SIG-M5 treated with dmso at 0.1 percent for 504 hours (cell line): ENCODE results near the gene NSUN6.

Source experiments
- DNase-seq: peaks from one replicate; lab custom pipeline; 2025; ENCODE audit not compliant: unreplicated experiment; lab: John Stamatoyannopoulos, UW

The NSUN6 gene

GRCh38 chr10:18563003-18563726, 88.2 kb downstream of the NSUN6 start:
- no peak for DNase-seq

- DNase-seq = no peak
These were observed 89.4 kb downstream of the NSUN6 start for GRCh38 chr10:18561861-18562551.

- DNase-seq = no peak
These were observed 93.4 kb downstream of the NSUN6 start for GRCh38 chr10:18557960-18558359.

GRCh38 chr10:18556522-18557147, 94.8 kb downstream of the NSUN6 start:
- no peak for DNase-seq

- DNase-seq = no peak
These were observed 96.9 kb downstream of the NSUN6 start for GRCh38 chr10:18554479-18554878.

GRCh38 chr10:18551473-18551872, 99.9 kb downstream of the NSUN6 start:
- no peak for DNase-seq

GRCh38 chr10:18549105-18549504, 102.3 kb downstream of the NSUN6 start:
- no peak for DNase-seq

- DNase-seq = no peak
These were observed 105.6 kb downstream of the NSUN6 start for GRCh38 chr10:18545621-18546305.

GRCh38 chr10:18542832-18543231, 108.6 kb downstream of the NSUN6 start:
- no peak for DNase-seq

- no peak for DNase-seq
These were observed 111.2 kb downstream of the NSUN6 start for GRCh38 chr10:18540195-18540594.

GRCh38 chr10:18539335-18539734, 112.1 kb downstream of the NSUN6 start:
- no peak for DNase-seq

- DNase-seq = no peak
These were observed 117.5 kb downstream of the NSUN6 start for GRCh38 chr10:18533896-18534295.

GRCh38 chr10:18532881-18533535, 118.4 kb downstream of the NSUN6 start:
- DNase-seq = no peak

GRCh38 chr10:18528292-18528691, 123.1 kb downstream of the NSUN6 start:
- DNase-seq = no peak

- no peak for DNase-seq
These were observed 123.7 kb downstream of the NSUN6 start for GRCh38 chr10:18527687-18528086.

GRCh38 chr10:18523858-18524257, 127.5 kb downstream of the NSUN6 start:
- DNase-seq = no peak

GRCh38 chr10:18523025-18523424, 128.4 kb downstream of the NSUN6 start:
- DNase-seq = no peak

GRCh38 chr10:18516851-18517250, 134.5 kb downstream of the NSUN6 start:
- no peak for DNase-seq

- DNase-seq = no peak
These were observed 136.8 kb downstream of the NSUN6 start for GRCh38 chr10:18514537-18514936.

- DNase-seq = no peak
These were observed 142.8 kb downstream of the NSUN6 start for GRCh38 chr10:18508587-18508986.

- DNase-seq = no peak
These were observed 145.8 kb downstream of the NSUN6 start for GRCh38 chr10:18505456-18506118.
